ENCODE measurements around the gene ARSK.

ARSK gene

DNA sequence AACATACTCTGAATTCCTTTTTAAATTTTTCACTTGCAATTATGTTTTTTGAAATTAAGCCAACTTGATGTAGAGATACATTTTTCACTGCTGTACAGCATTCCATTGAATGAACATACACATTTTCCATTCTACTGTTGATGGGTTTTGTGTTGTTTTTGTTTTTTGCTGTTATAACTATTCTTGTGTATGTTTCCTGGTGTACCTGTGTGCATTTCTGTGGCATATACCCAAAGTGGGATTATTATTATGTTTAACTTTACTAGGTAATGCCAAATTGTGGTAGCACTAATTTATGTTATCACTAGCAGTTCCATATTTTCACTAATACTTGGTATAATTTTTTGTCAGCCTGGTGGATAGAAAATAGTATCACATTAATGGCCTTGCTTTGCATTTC is 94.4 kb downstream of the ARSK start:
- no peak for DNase-seq

DNA sequence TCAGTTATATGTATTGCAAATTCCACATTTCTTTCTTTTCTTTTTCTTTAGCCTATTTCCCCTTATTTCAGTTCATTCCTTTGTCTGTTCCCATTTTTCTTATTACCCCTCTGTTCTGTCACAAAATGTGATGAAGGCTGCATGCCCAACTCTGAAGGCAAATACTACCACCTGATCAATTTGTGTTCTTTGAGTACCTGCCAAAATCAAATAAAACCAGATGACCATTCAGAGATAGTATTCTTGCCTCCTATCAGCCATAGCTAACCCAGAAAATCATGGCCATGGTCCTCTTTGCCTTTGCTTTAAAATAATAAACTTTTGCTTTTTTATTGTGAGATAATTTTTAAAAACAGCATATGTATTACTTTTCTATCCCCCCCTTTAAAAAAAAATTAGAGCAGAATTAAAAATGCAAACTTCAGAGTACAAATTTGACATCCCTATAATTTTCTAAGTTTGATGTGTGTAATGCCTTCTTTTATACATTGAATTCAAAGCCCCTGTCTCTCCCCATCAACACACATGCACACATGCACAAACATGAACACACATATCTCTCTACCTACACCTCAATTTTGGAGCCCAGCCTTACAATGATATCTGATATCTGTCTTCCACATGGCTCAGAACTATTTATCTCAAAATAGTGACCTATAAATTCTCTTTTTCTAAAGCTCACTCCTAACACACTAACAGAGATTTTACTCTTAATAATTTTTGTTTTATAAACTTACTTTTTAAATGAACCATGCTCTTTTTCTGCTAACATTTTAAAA is 95.1 kb downstream of the ARSK start:
- DNase-seq, result no peak

DNA sequence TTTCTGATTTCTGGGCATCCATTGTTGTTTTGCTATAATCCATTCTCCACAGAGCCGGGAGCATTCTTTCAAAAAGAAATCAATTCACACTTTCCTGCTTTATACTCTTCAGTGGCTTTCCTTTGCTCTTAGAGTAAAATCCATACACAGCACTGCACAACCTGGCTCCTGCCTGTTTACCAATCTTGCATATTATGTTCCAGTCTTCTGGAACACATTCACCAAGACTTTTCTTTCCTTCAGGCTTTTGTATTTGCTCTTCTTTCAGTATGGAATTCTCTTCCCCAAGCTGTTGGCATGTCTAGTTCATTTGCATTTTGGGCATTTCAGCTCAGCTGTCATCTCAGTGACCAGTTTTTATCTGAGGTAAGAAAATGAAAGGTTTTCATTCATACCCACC is 97.9 kb downstream of the ARSK start:
- no peak for DNase-seq

DNA sequence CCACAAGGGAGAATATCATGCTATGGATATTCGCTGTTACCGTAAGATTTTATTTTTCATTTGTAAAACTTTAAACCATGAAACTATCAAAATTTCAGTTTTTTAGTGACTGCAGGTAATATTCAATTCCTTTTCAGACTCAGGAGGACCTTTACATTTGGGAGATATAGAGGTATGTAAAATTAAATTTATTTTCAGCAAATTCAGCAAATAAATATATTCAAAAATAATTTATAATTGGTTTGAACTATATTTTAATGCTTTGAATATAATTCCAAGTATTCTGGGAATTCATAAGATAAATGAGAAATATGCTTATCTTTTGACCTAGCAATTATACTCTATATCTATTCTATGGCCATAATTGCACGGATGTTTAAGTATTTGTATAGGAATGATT is 99.3 kb downstream of the ARSK start:
- no peak for DNase-seq

Data from stimulated activated CD4-positive, alpha-beta T cell treated with anti-CD3 and anti-CD28 coated beads, Interleukin-4, amount 100 ng/mL, for 1 hour (primary cell).